Measurements from ENCODE around the gene SMYD2.
A peak's percentile ranks its signal among the peaks of the same experiment; 100 is the strongest.

SMYD2 gene

GRCh38 chr1:214318956-214319736 lies 38.2 kb downstream of the SMYD2 start:
- no CpG with 5 or more reads among the region's 10 CpGs for WGBS (ENCODE audit: extremely low coverage, insufficient coverage, insufficient read length)
- H2BK5ac ChIP-seq (ENCODE audit: low read depth, low read length, poor library complexity): no peak overlapping the region
- no peaks in the 10 kb centered on the region for H3K27me3 ChIP-seq (ENCODE audit: insufficient read depth, low read length)

GRCh38 chr1:214319938-214320337 lies 39.0 kb downstream of the SMYD2 start:
- Histone ChIP-seq H3K14ac (ENCODE audit: low read length) (no peak overlapping the region), H3K4me2 (ENCODE audit: low read length) (no peak overlapping the region), H2BK5ac (ENCODE audit: low read depth, low read length, poor library complexity) (no peak overlapping the region), H3K27me3 (ENCODE audit: insufficient read depth, low read length) (no peaks in the 10 kb centered on the region), H3K4me3 (ENCODE audit: low read depth, low read length) (no peak overlapping the region), H2BK12ac (ENCODE audit: low read length) (no peak overlapping the region), H3K23ac (ENCODE audit: low read length) (no peak overlapping the region), H2AK5ac (ENCODE audit: low read length) (no peak overlapping the region), H2BK120ac (ENCODE audit: insufficient read depth, low read length, poor library complexity) (no peak overlapping the region), H4K12ac (ENCODE audit: low read depth, low read length) (no peak overlapping the region), H3K36me3 (ENCODE audit: control insufficient read depth in 1 of 2, insufficient read depth in 2 of 2, low read length in 2 of 2) (peaks cover 12 to 20% of the 10 kb centered on the region in 2 experiments), H3K79me1 (ENCODE audit: low read length) (no peaks in the 10 kb centered on the region), H3K9ac (ENCODE audit: low read length) (no peak overlapping the region), H3K9me3 (ENCODE audit: insufficient read depth, low read depth, low read length) (no peaks in the 10 kb centered on the region), H3K18ac (ENCODE audit: low read length) (no peak overlapping the region), H3K4ac (ENCODE audit: low read depth, low read length) (no peak overlapping the region), H4K8ac (ENCODE audit: low read depth, low read length) (no peak overlapping the region), H3K4me1 (ENCODE audit: control insufficient read depth in 1 of 2, insufficient read depth in 2 of 2, low read length in 2 of 2) (peaks cover 0 to 5% of the 10 kb centered on the region in 2 experiments), H2AFZ (ENCODE audit: insufficient read depth, low read length, poor library complexity) (no peak overlapping the region), H3K79me2 (ENCODE audit: control insufficient read depth, insufficient read depth, low read length, poor library complexity) (no peaks in the 10 kb centered on the region), H4K91ac (ENCODE audit: low read depth, low read length) (no peak overlapping the region), H3K27ac (ENCODE audit: low read depth, low read length) (no peak overlapping the region)
- WGBS (ENCODE audit: extremely low coverage, insufficient coverage, insufficient read length): no CpG with 5 or more reads among the region's 5 CpGs
- no peak for DNase-seq

More at GRCh38 chr1:214318956-214319736, 38.2 kb downstream of the SMYD2 start:
- H3K79me1 ChIP-seq (ENCODE audit: low read length): no peaks in the 10 kb centered on the region
- no peak overlapping the region for H4K8ac ChIP-seq (ENCODE audit: low read depth, low read length)
- no peak overlapping the region for H3K14ac ChIP-seq (ENCODE audit: low read length)
- H3K27ac ChIP-seq (ENCODE audit: low read depth, low read length): no peak overlapping the region
- H3K9ac ChIP-seq (ENCODE audit: low read length): no peak overlapping the region
- no peak overlapping the region for H3K18ac ChIP-seq (ENCODE audit: low read length)
- no peaks in the 10 kb centered on the region for H3K79me2 ChIP-seq (ENCODE audit: control insufficient read depth, insufficient read depth, low read length, poor library complexity)
- H2AFZ ChIP-seq (ENCODE audit: insufficient read depth, low read length, poor library complexity): no peak overlapping the region
- DNase-seq: no peak
- H3K9me3 ChIP-seq (ENCODE audit: insufficient read depth, low read depth, low read length): no peaks in the 10 kb centered on the region
- H3K23ac ChIP-seq (ENCODE audit: low read length): no peak overlapping the region
- no peak overlapping the region for H3K4me3 ChIP-seq (ENCODE audit: low read depth, low read length)
- H3K4me2 ChIP-seq (ENCODE audit: low read length): no peak overlapping the region
- no peak overlapping the region for H2BK120ac ChIP-seq (ENCODE audit: insufficient read depth, low read length, poor library complexity)
- H2AK5ac ChIP-seq (ENCODE audit: low read length): no peak overlapping the region
- H4K12ac ChIP-seq (ENCODE audit: low read depth, low read length): no peak overlapping the region
- peaks cover 0 to 5% of the 10 kb centered on the region in 2 experiments for H3K4me1 ChIP-seq (ENCODE audit: control insufficient read depth in 1 of 2, insufficient read depth in 2 of 2, low read length in 2 of 2)
- no peak overlapping the region for H3K4ac ChIP-seq (ENCODE audit: low read depth, low read length)
- peaks cover 12 to 20% of the 10 kb centered on the region in 2 experiments for H3K36me3 ChIP-seq (ENCODE audit: control insufficient read depth in 1 of 2, insufficient read depth in 2 of 2, low read length in 2 of 2)
- H4K91ac ChIP-seq (ENCODE audit: low read depth, low read length): no peak overlapping the region
- no peak overlapping the region for H2BK12ac ChIP-seq (ENCODE audit: low read length)

GRCh38 chr1:214321705-214322453 lies 40.9 kb downstream of the SMYD2 start:
- no peak overlapping the region for H3K14ac ChIP-seq (ENCODE audit: low read length)
- H2AK5ac ChIP-seq (ENCODE audit: low read length): no peak overlapping the region
- no peak overlapping the region for H3K9ac ChIP-seq (ENCODE audit: low read length)
- H2BK5ac ChIP-seq (ENCODE audit: low read depth, low read length, poor library complexity): no peak overlapping the region
- H3K4me3 ChIP-seq (ENCODE audit: low read depth, low read length): no peak overlapping the region
- peaks cover under 1% of the 10 kb centered on the region for H3K79me1 ChIP-seq (ENCODE audit: low read length)
- H3K36me3 ChIP-seq (ENCODE audit: control insufficient read depth in 1 of 2, insufficient read depth in 2 of 2, low read length in 2 of 2): peaks cover 12 to 18% of the 10 kb centered on the region in 2 experiments
- no peak overlapping the region for H4K8ac ChIP-seq (ENCODE audit: low read depth, low read length)
- H4K91ac ChIP-seq (ENCODE audit: low read depth, low read length): no peak overlapping the region
- H3K4ac ChIP-seq (ENCODE audit: low read depth, low read length): no peak overlapping the region
- no peak overlapping the region for H2BK12ac ChIP-seq (ENCODE audit: low read length)
- H3K18ac ChIP-seq (ENCODE audit: low read length): no peak overlapping the region
- no peak overlapping the region for H3K27ac ChIP-seq (ENCODE audit: low read depth, low read length)
- no peaks in the 10 kb centered on the region for H3K9me3 ChIP-seq (ENCODE audit: insufficient read depth, low read depth, low read length)
- no CpG with 5 or more reads among the region's 5 CpGs for WGBS (ENCODE audit: extremely low coverage, insufficient coverage, insufficient read length)
- peaks cover 5 to 6% of the 10 kb centered on the region in 2 experiments for H3K4me1 ChIP-seq (ENCODE audit: control insufficient read depth in 1 of 2, insufficient read depth in 2 of 2, low read length in 2 of 2)
- no peaks in the 10 kb centered on the region for H3K79me2 ChIP-seq (ENCODE audit: control insufficient read depth, insufficient read depth, low read length, poor library complexity)
- H2AFZ ChIP-seq (ENCODE audit: insufficient read depth, low read length, poor library complexity): no peak overlapping the region
- no peak overlapping the region for H3K4me2 ChIP-seq (ENCODE audit: low read length)
- H4K12ac ChIP-seq (ENCODE audit: low read depth, low read length): no peak overlapping the region
- H2BK120ac ChIP-seq (ENCODE audit: insufficient read depth, low read length, poor library complexity): no peak overlapping the region
- H3K23ac ChIP-seq (ENCODE audit: low read length): no peak overlapping the region
- no peak for DNase-seq
- H3K27me3 ChIP-seq (ENCODE audit: insufficient read depth, low read length): no peaks in the 10 kb centered on the region

GRCh38 chr1:214324896-214325800 lies 44.2 kb downstream of the SMYD2 start:
- Histone ChIP-seq H3K9me3 (ENCODE audit: insufficient read depth, low read depth, low read length) (no peaks in the 10 kb centered on the region), H3K23ac (ENCODE audit: low read length) (no peak overlapping the region), H3K79me2 (ENCODE audit: control insufficient read depth, insufficient read depth, low read length, poor library complexity) (no peaks in the 10 kb centered on the region), H3K36me3 (ENCODE audit: control insufficient read depth in 1 of 2, insufficient read depth in 2 of 2, low read length in 2 of 2) (peaks cover 9 to 18% of the 10 kb centered on the region in 2 experiments), H3K79me1 (ENCODE audit: low read length) (peaks cover 13% of the 10 kb centered on the region), H2BK5ac (ENCODE audit: low read depth, low read length, poor library complexity) (no peak overlapping the region), H3K18ac (ENCODE audit: low read length) (peak overlapping the region; percentile 47), H3K4me2 (ENCODE audit: low read length) (no peak overlapping the region), H4K12ac (ENCODE audit: low read depth, low read length) (no peak overlapping the region), H3K4me3 (ENCODE audit: low read depth, low read length) (no peak overlapping the region), H3K9ac (ENCODE audit: low read length) (no peak overlapping the region), H2BK12ac (ENCODE audit: low read length) (peak overlapping the region; percentile 8), H3K27ac (ENCODE audit: low read depth, low read length) (no peak overlapping the region), H4K8ac (ENCODE audit: low read depth, low read length) (no peak overlapping the region), H3K4ac (ENCODE audit: low read depth, low read length) (no peak overlapping the region), H3K4me1 (ENCODE audit: control insufficient read depth in 1 of 2, insufficient read depth in 2 of 2, low read length in 2 of 2) (peaks cover 15 to 26% of the 10 kb centered on the region in 2 experiments), H2AFZ (ENCODE audit: insufficient read depth, low read length, poor library complexity) (no peak overlapping the region), H4K91ac (ENCODE audit: low read depth, low read length) (no peak overlapping the region), H2BK120ac (ENCODE audit: insufficient read depth, low read length, poor library complexity) (no peak overlapping the region), H3K27me3 (ENCODE audit: insufficient read depth, low read length) (no peaks in the 10 kb centered on the region), H2AK5ac (ENCODE audit: low read length) (no peak overlapping the region), H3K14ac (ENCODE audit: low read length) (no peak overlapping the region)
- WGBS (ENCODE audit: extremely low coverage, insufficient coverage, insufficient read length): no CpG with 5 or more reads among the region's 8 CpGs
- no peak for DNase-seq

Data from trophoblast cell (in vitro differentiated cells and primary cell).